Hepatic stellate cell (primary cell): Measurements from ENCODE around the gene FBXO31.

Experiments used
- DNase-seq: peaks from one replicate; pipeline ENCODE4 v3.0.0; 2011; ENCODE audit warnings: low spot score

FBXO31 gene, protein sequence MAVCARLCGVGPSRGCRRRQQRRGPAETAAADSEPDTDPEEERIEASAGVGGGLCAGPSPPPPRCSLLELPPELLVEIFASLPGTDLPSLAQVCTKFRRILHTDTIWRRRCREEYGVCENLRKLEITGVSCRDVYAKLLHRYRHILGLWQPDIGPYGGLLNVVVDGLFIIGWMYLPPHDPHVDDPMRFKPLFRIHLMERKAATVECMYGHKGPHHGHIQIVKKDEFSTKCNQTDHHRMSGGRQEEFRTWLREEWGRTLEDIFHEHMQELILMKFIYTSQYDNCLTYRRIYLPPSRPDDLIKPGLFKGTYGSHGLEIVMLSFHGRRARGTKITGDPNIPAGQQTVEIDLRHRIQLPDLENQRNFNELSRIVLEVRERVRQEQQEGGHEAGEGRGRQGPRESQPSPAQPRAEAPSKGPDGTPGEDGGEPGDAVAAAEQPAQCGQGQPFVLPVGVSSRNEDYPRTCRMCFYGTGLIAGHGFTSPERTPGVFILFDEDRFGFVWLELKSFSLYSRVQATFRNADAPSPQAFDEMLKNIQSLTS

DNA sequence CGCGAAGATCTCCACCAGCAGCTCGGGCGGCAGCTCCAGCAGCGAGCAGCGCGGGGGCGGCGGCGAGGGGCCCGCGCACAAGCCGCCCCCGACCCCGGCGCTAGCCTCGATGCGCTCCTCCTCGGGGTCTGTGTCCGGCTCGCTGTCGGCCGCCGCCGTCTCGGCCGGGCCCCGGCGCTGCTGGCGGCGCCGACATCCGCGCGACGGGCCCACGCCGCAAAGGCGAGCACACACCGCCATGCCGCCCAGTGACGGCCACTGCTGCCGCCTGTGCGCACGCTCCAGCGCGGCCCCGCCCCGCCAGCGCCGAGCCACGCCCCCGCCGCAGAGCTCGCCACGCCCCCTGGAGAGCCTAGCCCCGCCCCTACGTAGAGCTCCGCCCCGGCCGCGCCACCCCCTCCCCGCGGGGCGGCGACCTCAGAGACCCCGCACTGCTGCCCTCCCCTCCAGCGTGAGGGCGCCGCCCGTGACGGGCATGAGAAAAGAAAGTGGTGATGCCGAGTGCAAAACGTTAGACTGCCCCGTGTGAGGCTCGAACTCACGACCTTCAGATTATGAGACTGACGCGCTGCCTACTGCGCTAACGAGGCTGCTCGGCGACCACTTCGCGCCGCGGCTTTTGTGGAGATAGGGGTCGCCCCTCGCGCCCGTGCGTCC, at the start of gene FBXO31:
Gene FBXO31 (minus strand): TSS at position 272 of the 657 bp plus-strand sequence. CDS start 32 bp downstream, at position 240.
- DNase-seq: peak; percentile 88

DNA sequence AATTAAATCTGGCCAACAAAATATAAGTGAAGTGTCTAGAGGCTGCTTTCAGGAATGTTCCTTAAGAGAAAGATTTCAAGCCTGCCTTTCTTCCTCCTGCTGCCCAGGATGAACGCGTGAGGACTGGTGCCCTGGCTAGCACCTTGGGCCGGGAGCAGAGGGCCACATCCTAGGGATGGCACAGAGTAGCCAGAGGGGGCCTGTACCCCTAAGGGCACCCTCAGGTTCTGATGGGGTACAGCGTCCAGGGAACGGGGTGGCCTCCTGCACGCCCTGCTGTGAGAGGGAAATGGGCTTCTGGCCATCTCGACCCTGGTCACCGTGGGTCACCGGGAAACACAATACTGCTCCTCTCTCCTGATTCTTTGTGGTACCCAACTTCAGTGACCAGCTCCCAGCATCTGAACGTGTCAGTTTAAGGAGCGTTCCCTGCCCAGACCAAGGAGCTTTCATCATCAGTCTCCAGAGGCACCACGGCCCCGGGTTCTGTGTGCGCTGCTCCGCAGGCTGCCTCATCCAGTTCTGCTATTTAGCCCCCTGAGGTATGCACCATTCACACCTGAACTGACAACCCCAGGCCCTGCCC, 48.8 kb upstream of the FBXO31 start:
- DNase-seq: no peak

DNA sequence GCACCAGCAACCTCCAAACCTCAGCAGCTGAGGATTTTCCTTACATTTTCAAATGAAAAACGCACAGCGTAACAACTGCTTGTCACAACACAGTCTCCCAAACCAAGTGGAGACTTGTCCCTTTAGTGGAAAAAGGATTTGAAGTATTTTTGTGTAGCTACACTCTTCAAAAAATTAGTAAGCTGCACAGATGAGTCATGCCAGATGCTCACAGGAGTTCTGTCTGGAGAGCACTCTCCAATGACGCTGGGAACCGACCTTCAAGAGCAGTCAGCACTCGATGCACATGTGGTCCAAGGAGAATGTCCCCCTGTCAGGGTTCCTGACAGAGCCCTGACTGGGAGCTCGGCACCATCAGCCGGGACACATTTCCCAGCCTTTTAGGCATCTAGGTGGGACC, 48.4 kb upstream of the FBXO31 start:
- peak; percentile 82 for DNase-seq

DNA sequence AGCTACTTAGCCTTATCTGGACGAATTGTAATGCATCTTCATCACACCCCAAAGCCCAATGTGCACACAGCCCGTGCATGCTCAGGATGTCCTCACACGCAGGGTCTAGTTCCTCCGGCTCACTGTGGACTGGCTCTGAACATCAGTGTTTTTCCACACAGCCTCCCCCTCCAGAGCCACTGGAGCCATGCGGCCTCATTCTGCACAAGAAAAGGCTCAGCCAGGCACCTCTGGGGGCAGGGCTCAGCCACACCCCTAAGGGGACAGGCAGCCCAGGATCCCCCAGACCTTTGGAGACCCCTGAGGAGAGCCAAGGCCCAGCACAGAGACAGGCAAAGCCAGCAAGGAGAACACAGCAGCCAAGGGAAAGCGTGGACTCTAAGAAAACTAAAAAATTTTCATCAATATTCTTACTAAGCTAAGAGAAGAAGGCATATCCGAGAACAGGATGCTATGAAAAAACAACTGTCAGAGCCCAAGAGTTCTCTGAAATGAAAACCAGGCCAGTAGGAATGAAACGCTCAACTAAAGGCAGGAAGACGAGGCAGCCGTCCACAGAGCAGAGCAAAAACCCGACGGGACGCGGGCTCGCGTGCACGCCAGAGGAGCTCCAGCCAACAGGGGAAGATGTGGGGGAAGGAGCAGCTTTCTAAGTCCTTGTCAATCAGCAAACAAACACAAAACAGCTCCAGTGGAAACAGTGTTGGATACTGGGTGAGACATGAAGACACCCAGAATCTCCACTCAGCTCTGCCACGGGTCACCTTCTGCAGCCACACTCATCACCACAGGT, 43.0 kb upstream of the FBXO31 start:
- DNase-seq: no peak

DNA sequence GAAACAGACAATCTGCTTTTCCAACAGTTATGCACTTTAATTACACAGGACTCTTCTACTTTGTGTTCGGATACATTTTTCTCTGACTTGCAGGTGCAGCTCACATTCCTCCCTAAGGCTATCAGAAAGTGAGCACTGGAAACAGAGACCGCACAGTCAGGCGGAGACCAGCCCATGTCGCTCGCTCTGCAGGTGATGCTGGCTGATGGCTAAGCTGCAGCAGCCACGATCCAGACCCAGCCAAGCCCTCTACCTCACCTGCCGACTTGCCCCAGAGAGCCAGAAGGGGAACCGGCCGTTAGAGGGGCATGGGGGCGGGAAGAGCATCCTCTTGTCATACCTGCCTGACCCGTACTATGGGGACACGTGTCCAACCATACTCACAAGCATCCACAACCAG, 42.4 kb upstream of the FBXO31 start:
- DNase-seq: no peak

DNA sequence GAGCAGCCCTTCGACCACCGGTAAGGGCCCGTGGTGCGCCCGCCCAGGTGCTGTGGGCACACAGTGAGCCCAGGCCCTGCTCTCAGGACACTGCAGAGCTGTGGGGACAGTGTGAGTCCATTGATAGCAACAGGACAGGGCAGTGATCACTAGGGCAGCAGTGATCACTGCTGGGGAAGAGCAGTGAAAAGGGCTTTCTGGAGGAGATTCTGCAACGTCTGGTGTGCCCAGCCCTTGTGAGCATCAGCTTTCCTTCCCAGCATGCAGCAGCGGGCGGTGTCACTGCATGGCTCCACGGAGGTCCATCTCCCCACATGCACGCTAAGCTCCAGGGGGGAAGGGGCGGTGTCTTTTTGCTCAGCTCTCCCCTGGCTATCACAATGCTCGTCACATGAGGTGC, 40.7 kb upstream of the FBXO31 start:
- no peak for DNase-seq

DNA sequence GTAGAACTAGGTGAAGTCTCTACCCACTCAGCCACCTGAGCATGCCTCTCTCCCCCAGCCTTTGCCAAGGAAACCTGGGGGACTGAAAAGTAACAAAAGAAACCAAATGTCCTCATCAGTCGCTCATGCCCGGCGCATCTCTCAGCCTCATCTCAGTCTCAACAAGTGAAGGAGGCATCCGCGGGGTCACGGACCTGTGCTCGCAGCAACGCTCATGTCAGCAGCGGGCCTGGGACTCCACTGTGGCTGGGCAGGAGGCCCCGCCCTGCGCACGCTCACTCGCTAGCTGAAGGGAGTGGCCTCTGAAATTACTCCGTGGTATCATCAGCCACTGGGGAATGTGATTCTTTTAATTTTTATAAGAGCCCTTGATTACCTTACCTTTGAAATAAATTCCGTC, 39.9 kb upstream of the FBXO31 start:
- DNase-seq: no peak

DNA sequence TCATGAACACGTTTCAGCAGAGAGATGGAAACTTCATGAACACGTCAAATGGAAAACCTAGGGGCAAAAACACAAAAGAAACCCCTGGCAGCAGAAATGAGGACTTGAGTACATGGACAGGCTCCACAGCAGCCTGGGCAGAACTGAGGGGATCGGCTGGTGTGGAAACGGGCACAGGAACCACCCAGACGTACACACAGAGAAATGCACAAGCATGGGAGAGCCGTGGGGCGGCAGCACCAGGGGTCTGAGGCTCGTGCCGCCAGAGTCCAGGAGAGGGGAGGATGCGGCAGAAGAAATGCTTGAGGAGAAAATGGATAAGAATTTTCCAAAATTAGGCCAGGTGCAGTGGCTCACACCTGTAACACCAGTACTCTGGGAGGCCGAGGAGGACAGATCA, 38.5 kb upstream of the FBXO31 start:
- DNase-seq: no peak

DNA sequence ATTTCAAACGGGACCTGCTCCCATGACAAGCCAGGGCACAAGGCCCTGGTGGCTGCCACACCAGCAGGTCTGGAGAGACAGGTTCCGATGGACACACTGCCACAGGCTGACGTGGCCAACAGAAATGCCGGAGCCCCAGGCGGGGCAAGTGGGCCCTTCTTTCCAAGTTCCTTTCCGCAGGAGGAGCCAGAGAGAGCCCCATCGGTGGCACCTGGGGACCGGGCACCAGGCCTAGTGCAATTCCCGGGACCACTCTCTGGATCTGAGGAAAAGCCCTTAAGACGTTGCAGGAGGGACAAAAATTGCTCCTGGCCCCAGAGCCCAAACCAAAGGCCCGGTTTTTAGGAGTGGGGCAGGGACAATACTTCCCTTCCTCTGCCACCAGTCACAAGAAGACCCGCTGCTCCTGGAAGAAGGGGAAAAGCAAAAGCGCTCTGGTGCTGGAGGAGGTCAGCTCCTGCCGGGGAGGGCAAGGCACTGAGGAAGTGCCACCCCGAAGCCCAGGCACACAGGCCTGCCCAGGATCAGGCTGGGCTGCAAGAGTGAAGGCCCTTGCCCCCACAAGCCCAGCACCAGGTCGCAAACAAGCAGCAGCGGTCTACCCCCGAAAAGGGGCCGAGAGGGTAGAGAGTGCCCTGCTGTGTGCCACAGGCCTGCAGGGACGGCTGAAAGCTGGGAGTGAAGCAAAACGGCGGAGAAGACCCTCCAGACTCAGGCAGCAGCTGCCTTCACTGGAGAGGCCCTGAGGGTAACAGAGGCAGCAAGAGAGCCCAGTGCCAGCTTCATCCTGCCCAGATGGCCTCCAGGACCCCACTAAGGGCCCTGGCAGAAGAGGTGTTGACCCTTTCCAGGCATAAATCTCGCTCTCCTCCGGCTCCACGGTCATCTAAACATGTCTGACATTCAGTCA, 37.7 kb upstream of the FBXO31 start:
- DNase-seq: no peak

DNA sequence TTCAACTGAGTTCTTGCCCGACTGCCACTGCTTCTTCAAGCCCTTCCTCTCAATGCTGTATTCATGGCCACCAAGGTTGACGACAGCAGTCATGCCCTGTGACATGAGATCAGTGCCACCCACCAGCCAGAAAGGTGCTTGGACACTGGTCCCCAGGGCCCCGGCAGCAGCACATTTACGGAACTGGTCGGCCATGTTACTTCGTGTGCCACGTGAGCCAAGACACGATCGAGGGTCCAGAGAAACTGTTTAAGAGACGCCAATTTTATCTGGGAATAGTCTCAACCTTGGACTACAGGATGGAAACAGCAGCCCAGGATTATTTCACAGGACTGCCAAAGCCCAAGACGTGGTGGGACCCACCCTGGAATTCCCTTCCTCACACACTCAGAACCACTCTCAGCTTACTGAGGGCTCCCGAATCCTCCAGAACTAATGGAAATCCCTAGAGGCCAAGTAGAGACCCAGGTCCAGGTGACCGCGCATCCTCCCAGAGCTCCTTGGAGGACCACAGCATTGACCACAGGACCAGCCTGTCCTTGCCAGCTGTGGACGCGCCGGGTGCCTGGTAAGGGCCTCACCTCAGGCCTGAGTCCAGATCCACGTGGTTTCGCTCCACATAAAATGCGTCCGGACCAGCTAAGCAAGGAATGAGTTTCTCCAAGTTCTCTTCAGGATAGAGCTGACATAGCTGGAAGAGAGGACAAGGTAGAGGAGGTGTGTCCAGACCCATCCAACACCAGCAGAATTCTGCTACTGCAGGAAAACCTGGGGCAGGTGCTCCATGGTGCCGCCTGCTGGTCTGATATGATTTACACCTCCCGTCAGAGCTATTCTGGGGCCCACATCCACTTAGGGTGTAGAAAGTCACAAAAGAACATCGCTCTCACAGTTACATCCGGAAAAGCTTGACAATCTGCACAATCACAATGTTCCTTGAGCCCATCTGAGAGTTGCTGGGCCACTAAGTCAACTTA, 36.7 kb upstream of the FBXO31 start:
- no peak for DNase-seq

DNA sequence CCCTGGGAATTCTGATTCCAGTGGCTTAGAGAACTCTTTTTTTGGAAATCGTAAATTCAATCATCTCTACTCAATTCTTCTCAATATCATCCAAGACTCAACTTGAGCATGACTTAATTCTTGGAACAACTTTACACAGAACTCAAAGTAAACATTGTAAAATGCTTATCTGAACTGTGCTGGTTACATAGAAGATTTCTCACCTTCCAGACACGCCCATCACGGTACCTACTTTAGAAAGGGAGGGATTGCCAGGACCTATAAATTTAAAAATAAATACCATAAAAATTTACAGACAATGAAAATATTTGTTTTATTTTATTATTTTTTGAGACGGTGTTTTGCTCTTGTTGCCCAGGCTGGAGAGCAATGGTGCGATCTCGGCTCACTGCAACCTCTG, 35.1 kb upstream of the FBXO31 start:
- no peak for DNase-seq

DNA sequence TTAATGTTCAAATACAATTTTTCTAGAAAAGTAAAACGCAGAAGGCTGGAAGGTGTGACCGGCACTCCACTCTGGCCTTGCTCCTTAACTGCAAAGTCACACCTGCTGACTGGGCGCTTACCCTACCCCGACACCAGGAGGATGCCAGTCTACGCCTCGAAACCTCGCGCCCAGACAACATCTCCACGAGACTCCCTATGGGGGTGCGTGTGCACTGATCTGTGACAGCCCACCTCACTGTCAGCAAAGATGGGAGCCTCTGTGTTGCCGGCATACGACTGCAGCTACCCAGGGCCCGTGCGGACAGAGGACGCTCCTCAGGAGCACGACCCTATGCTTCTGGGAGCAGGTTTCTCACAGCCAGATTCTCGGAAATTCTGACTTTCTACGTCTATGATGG, 34.6 kb upstream of the FBXO31 start:
- DNase-seq: no peak

DNA sequence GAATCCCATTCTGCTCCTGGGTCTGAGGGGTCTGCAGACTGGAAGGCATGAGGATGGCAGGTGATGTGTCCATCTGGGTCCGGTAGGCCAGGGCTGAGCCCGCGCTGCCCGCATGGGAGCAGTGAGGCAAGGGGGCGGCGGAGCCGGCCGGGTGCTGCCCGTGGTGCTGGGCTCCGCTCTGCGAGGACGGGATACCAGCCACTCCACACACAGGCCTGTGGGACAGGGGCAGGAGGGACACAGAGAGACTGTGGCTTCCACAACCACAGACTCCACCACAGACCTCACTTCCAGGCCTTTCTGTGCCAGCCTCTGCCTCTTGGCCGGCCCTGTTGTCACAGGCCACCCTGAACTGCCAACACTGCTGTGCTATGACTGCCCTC, 33.9 kb upstream of the FBXO31 start:
- DNase-seq: no peak

DNA sequence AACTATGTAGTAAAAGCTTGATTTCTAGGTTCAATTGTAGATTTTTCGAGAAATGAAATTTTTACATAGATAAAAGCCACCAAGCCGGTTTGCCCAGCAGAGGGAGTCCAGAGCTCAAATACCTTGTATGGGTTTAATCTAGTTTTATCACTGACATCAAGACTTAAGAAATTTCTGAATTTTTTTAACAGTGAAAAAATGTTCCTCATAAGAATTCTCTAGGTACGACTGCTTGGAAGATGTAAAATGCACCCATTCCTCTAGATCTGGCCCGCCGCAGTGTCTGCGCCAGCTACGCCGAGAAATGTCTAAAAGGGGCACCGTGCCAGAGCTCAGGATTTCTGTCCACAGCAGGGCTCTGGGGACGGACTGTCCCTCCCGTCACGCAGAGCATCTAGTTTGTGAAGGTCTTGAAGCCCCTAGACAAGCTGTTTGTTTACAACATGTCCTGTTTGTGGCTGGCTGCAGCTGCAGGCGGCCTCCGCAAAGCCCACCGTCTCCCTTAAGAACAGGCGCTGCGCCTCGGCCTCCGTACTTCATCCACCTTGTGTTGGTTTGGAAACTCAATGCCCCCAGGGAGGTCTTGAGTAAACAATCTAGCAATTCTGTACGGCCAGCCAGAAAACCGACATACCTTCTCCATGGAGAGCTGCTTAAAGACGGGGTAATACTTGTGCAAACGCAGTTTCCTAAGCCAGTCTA, 33.4 kb upstream of the FBXO31 start:
- peak; percentile 59 for DNase-seq

DNA sequence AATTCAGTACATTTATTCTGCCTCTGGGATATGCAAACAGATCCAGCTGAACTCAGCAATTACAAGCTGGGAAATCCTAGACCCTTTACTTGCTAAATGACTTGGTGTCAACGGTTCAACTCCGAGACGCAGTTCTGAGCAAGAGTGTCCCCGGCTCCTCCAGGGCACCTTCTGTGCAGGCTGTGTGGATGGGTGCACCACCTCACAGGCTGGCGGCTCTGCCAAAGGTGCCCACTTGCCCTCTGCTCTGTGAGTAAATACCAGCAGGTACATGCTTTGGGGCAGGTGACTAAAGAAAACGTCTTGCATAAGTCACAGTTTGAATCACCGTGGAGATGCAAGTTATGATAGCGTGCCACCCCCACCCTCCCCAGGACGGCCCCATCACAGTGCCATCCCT, 31.9 kb upstream of the FBXO31 start:
- no peak for DNase-seq

DNA sequence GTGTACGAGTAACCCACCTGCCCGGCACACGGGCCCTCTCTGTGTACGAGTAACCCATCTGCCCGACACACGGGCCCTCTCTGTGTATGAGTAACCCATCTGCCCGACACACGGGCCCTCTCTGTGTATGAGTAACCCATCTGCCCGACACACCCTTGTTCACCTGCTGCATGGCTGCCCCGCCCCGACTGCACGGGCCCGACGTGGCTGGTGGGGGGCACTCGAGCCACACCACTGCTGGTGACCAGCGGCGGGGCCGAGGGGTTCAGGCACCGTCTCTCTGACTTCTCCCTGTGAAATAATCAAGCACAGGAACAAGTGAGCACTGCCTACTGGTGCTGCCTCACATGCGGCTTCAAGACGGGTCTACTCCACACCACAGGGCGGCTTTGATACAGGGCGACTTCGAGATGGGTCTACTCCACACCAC, 30.7 kb upstream of the FBXO31 start:
- no peak for DNase-seq

DNA sequence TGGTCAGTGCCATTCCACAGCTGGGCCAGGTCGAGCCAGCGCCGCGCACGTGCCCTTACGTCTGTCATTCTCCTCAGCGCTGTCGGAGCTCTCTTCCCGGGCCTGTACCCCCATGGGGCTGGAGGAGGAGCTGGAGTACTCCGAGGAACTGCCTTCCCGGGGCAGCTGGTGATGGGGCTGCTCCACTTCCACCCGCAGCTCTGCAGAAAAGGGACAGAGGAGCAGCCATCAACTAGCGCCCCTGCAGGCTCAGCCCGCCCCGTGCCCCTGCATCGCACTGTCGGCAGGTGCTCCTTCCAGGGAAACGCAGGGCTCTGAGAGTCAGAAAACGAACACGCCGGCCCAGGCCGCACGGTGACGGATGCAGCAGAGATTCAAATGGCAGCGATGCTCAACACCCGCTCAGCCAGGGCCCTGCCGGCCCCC, 29.4 kb upstream of the FBXO31 start:
- DNase-seq: no peak

DNA sequence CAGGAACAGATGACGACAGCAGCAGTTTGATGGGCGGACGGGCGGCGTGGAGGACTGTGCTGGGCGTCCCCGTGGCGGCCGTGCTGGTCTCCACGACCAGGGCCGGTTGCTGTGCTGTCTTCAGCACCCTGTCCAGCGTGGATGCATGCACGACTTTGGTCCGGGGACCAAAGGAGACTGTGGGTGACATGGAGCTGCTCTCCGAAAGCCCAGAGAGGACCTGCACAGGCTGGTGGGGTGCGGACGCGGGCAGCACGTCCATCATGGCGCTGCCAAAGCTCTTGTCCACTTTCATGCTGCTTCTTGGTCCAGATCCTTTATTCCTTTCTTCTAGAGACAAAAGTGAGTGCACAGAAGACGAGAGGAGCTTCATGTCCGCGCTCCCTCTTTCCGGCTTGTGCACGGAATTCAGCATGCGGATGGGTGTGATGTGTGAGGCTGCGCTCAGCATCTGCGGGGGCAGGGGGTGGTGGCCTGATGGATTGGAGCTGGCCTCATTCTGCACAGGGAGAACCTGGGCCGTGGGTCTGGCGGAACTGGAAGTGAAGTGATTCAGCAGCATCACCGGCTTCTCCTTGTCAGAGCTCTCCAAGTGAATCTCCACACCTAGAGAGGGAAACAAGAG, 28.9 kb upstream of the FBXO31 start:
- DNase-seq: no peak
